Left kidney (tissue), 2 donors: ENCODE data around the gene SNX27. TPM values are rescaled to one million over a fixed set of nuclear protein-coding genes. Genes with fewer than 3 reads are reported as not detected.
"Not testable (repeated sequence)": the region's sequence is repeated elsewhere in the genome, so short reads cannot be mapped to it uniquely, and the experiment has no call there.

Experiments used
- DNase-seq: peaks from one replicate; pipeline ENCODE4 v3.0.0-alpha.2; 2013
- polyA plus RNA-seq: library from polyadenylated mRNA; unstranded; fragments of 120-200 nt; gene quantifications from one replicate; pipeline ENCODE4 v1.2.1, GENCODE V29; 2013; ENCODE audit not compliant: insufficient read length

The SNX27 gene
- polyA plus RNA-seq, 1 donor: 29.5 TPM

- no peak for DNase-seq
These were observed 15.5 kb upstream of the SNX27 start for GRCh38 chr1:151596166-151596953.

DNA sequence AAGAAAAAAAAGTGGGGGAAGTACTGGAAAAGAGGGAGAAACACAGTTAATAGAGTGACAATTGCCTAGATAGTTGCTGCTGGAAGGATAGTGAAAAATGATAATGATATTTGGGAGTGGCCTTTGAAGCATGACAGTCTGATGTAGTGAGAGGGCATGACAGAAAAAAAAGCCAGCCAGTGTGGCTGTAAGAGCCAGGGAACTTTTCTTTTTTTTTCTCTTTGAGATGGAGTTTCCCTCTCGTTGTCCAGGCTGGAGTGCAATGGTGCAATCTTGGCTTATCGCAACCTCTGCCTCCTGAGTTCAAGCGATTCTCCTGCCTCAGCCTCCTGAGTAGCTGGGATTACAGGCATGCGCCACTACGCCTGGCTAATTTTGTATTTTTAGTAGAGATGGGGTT lies 9.3 kb upstream of the SNX27 start:
- DNase-seq: not testable (repeated sequence)

GRCh38 chr1:151604291-151604690 lies 7.6 kb upstream of the SNX27 start:
- no peak for DNase-seq

DNA sequence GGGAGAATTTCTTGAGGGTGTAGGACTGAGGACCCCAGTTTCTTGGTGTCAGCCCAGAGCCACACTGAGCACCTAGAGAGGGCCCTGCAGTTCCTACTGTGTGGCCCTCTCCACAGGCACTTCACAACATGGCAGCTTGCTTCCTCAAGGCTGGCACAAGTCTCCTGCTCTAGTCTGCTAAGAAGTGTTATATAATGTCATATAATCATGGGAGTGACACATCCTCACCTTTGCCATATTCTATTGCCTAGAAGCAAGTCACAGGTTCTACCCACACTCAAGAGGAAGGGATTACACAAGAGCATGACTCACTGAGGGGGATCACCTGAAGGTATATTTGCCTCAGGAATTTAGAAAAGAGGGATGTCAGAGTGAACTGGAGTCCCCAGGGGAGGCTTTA lies 5.5 kb upstream of the SNX27 start:
- no peak for DNase-seq

DNA sequence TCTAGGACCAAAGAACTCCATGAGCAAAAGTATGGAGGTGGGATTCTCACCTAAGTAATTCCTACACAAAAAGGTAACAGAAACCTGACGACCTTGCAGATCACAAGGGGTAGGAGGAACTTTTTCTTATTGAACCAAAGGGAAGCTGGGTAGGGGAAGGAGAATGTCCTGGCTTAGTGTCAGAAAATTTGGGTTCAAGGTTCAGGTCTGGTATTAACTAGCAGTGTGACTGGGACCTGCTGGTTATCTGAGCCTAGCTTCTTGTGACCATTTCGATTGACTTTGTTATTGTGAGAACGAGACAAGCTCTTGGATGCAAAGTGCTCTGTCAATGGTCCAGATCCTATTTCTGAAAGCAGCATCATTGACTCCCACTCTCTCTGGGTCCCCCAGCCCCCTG lies 5.0 kb upstream of the SNX27 start:
- DNase-seq: no peak

DNA sequence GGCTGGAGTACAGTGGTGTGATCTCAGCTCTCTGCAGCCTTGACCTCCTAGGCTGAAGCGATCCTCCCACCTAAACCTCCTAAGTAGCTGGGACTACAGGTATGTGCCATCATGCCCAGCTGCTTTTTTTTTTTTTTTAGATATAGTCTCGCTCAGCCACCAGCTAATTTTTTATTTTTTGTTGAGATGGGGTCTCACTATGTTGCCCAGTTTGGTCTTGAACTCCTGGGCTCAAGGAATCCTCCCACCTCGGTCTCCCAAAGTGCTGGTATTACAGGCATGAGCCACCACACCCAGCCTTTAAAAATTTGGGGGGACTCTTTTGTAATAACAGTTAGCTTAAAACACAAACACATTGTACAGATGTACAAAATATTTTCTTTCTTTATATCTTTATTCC lies 1.7 kb upstream of the SNX27 start:
- DNase-seq: no peak

DNA sequence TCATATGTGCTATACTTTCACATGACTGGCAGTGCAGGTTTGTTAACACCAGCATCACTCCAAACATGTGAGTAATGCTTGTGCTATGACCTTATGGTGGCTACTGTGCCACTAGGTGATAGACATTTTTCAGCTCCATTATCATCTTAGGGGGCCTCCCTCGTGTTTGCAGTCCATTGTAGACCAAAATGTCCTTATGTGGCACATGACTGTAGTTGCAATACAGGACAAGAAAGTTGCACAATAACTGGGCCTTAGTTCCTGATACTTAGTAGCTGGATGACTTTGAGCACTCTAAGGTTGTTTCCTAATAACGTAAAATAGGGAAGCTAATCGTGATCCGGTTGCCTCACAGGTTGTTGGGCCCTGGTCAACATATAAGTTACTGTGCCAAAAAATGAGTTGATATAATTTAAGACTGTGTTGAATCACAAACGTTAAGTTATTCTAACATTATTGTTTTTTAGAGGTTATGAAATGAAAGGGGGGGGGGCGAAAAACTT lies 511 bp upstream of the SNX27 start:
- no peak for DNase-seq

DNA sequence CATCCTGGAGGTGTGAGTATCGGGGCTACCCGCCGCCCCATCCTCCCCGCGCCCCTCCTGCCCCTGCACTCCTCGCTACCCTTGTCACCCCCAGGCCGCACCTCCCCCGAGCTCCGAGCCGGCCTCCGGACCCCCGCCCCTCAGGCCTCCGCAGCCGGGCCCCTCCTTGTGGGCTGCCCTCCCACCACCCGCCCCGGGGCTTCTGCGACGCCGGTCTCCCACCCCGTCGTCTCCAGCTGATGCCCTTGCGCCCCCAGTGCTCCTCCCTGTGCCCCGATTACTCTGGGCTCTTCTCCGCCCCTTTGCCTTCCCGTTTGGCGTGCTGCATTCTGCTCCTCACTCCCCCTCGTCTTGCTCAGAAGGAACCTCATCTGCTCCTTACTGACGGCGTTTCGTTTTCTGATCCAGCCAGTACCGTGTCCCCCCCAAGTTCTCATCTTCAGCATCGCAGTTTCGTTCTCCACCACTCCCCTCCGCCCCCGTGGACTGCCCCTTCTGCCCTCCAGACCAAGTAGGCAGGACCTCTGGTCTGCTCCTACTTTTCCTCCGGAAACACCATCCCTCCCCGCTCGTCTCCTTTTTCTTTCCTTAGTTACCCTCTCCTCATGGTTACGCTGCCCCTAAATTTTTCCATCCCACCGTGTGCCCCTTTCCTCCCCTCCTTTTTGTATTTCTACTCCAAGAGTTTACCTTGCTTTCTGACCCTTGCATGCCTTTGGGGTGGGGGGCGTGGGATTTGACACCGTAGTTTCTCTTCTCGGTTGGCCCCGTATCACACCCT lies 841 bp downstream of the SNX27 start:
- DNase-seq: no peak

GRCh38 chr1:151613282-151613780 lies 1.5 kb downstream of the SNX27 start:
- no peak for DNase-seq

DNA sequence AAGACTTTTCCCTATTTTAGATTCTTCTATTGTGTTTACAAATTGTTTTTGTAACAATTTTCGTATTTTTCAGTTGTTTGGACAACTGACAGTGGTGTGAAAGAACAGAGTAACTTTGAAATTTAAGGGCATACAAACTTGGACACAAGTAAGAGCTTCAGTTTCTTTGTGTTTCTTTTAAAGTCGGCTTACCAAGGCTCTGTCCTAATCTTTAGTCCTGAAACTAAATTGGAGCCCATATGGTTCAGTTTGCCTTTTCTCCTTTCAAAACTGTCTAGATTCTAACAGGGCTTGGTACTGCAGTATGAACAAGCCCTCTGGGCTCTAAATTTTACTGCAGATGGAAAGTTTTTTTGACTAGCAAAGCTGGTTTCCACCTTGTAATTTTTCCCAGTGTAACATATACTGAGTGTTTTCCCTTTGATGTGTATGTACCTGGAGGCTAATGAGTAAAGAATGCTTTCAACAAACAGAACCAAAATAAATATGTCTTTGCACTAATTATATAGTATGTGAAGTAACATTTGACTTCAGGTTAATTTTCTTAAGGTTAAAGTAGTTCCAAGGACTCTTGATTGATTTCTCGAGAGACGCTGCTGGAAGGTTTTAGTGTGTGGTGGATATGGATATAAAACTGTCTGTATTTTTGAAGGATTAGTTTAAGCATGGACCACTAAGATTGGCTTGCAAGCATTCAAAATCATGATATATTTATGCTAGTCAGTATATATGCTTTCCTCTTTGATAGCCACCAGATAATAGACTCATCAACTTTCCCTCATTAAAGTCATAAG lies 4.1 kb downstream of the SNX27 start:
- DNase-seq: no peak

GRCh38 chr1:151616505-151616849 lies 4.6 kb downstream of the SNX27 start:
- no peak for DNase-seq

DNA sequence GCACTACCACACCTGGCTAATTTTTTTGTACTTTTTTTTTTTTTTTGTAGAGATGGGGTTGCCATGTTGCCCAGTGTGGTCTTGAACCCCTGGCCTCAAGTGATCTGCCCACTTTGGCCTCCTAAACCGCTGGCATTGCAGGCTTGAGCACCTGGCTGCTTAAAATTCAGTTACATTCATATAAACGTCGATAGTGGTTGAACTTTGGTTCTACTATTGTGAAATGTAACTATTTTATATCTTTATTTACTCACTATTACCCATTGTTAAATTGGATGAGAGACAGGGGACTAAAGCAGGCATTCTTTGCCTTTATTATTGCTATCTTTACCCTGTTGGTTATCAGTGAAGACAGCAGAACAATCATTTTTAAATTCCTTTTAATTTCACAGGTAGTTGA lies 6.2 kb downstream of the SNX27 start:
- DNase-seq: no peak

- no peak for DNase-seq
These were observed 6.6 kb downstream of the SNX27 start for GRCh38 chr1:151618470-151618869.

GRCh38 chr1:151618996-151619395 lies 7.1 kb downstream of the SNX27 start:
- DNase-seq: not testable (repeated sequence)

GRCh38 chr1:151619489-151620093 lies 7.7 kb downstream of the SNX27 start:
- DNase-seq: no peak

GRCh38 chr1:151620286-151620685 lies 8.4 kb downstream of the SNX27 start:
- DNase-seq: no peak

DNA sequence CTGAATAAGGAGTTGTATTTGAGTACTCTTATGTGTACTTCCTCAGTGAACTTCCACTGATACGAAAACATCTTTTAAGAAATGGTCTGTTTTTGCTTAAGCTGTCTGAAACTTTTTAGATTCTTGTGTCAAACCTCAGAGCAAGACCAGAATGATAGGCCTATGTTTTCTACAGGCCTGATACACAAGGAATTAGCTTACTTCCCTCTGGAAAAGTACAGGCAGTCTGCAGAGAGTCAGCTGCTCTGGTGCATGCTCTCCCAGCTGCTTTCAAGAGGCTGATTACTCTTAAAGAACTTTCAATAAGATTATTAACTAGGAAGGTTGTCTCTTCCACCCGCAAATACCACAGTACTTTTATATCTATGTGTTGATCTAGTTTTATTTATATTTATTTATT lies 9.5 kb downstream of the SNX27 start:
- no peak for DNase-seq

- no peak for DNase-seq
These were observed 12.9 kb downstream of the SNX27 start for GRCh38 chr1:151624783-151625182.

DNA sequence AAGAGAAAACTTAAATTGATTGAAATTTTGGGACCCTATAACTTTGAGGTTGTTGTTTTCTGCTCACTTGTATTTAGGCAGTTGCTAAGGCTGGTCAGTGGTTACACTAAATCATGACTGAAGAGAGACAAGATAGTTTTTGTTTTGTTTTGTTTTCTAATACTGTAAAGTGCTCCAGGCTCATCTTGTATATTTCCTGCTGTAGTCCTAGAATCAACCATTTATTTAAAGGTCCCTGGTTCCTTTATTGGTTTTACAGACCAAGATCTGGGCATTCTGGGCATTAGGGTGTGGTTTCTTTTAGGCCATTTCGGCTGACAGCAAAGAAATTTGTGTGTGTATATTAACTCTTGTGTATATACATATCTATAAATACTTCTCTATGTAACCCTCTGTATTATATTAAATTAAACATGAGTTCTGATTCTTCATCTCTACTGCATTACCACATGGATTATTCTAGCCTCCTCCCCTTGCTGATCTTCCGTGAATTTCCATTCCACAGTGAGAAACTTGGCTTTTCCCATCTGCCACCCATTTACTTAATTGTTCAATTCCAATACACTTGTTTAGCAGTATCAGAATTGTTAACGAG lies 15.0 kb downstream of the SNX27 start:
- DNase-seq: no peak

DNA sequence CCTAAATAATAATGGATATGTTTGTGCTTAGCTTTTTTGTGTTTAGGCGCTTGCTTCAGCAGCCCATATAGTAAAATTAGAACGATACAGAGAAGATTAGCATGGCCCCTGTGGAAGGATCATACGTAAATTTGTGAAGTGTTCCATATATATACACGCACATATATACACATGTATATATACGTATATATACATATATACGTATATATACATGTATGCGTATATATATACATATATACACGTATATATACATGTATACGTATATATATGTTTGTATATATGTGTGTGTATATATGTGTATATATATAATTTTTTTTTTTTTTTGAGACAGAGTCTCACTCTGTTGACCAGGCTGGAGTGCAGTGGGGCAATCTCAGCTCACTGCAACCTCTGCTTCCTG lies 17.4 kb downstream of the SNX27 start:
- no peak for DNase-seq

- DNase-seq: no peak
These were observed 23.7 kb downstream of the SNX27 start for GRCh38 chr1:151635479-151636072.
